Epithelial cell of esophagus (primary cell): ENCODE data around the gene CA5B.
A peak's percentile ranks its signal among the peaks of the same experiment; 100 is the strongest.
"Not testable (repeated sequence)": the region's sequence is repeated elsewhere in the genome, so short reads cannot be mapped to it uniquely, and the experiment has no call there.

Experiments used
- DNase-seq: peaks from one replicate; pipeline ENCODE4 v3.0.0; 2010; ENCODE audit warnings: low read depth
- H3K4me3 ChIP-seq: 2 replicates; pipeline ENCODE4 v1.5.1; 2011; ENCODE audit warnings: mild to moderate bottlenecking, low read length, control low read depth
- TF ChIP-seq, protein P1 (sequence below): IDR thresholded peaks from 2 replicates; pipeline ENCODE4 v1.5.1; 2011; ENCODE audit warnings: low read depth, mild to moderate bottlenecking, low read length, control low read depth, inconsistent platforms; ENCODE audit not compliant: insufficient read depth; ENCODE audit errors: missing control alignments

The CA5B gene, protein sequence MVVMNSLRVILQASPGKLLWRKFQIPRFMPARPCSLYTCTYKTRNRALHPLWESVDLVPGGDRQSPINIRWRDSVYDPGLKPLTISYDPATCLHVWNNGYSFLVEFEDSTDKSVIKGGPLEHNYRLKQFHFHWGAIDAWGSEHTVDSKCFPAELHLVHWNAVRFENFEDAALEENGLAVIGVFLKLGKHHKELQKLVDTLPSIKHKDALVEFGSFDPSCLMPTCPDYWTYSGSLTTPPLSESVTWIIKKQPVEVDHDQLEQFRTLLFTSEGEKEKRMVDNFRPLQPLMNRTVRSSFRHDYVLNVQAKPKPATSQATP

DNA sequence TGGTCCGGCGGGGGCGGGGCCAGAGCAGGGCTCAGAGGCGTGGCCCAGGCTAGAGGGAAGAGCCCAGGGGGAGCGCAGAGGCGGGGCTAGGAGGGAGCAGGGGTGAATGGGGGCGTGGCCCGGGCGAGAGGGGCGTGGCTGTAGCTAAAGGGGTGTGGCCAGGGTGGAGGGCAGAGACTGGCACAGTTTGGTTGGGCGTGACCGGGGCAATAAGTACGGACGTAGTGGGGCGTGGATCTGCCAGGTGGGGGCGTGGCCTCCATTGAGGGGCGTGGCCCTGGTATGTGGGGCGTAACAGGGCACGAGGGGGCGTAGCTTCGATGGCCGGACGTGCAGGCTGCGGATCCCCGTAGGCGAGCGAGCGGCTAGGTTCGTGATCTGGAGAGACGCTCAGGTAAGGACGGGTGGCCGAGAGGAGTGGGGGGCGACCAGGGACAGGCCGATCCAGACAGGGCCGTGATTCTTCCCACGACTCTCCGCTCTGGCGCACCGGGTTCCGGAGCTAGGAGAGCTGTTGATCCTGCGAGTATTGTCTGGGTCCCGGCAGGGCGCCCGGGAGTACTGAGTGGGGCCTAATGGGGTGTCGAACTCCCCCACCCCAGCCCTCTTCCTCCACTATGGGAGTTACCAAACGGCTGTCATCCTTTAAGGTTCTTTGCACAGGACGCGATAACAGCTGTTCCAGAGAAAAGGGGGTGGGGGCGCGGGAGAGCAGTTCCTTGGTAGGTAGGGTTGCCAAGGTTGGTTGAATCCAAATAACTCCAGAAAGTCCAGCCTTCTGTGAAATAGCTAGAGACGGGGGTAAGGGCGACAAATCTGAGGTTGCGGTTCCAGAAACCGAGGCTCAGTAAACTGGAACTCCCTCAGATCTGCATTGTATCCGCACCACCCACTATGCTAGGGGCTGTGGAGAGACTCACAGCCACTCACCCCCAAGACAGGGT is at the start of gene CA5B:
CA5B (plus strand) TSS at position 312 of the 944 bp plus-strand sequence. CDS start 11,754 bp downstream, outside the sequence.
- peak; percentile 96 for DNase-seq
- peak within 1 kb of the TSS; percentile 54 for H3K4me3 ChIP-seq
- TF ChIP-seq, protein P1, sequence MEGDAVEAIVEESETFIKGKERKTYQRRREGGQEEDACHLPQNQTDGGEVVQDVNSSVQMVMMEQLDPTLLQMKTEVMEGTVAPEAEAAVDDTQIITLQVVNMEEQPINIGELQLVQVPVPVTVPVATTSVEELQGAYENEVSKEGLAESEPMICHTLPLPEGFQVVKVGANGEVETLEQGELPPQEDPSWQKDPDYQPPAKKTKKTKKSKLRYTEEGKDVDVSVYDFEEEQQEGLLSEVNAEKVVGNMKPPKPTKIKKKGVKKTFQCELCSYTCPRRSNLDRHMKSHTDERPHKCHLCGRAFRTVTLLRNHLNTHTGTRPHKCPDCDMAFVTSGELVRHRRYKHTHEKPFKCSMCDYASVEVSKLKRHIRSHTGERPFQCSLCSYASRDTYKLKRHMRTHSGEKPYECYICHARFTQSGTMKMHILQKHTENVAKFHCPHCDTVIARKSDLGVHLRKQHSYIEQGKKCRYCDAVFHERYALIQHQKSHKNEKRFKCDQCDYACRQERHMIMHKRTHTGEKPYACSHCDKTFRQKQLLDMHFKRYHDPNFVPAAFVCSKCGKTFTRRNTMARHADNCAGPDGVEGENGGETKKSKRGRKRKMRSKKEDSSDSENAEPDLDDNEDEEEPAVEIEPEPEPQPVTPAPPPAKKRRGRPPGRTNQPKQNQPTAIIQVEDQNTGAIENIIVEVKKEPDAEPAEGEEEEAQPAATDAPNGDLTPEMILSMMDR: no peak

DNA sequence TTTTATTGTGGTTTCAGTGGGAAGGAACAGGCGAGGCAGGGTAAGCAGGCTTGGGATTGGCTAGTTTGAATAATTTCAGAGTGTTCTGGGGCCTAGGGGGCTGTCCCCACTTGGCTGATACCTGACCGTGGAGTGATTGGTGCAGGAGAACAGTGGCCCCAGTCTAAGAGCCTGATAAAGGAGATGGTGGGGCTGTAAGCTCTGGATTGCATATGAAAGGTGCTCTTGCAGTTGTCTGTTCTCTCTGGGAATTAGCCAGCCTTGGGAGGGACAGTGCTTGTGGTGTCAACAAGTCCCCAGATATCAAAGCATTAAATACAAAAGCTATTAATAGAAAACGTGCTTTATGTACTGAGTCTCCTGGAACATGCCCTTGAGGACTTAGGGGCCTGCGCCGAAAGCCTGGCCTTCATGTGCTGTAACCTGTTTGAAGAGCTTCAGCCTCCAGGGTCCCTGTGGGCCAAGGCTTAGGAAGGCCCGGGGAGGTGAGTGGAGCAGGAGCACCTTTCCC is 43.1 kb upstream of the CA5B start:
- no peak overlapping the region for H3K4me3 ChIP-seq
- TF ChIP-seq, protein P1: no peak
- DNase-seq: no peak

DNA sequence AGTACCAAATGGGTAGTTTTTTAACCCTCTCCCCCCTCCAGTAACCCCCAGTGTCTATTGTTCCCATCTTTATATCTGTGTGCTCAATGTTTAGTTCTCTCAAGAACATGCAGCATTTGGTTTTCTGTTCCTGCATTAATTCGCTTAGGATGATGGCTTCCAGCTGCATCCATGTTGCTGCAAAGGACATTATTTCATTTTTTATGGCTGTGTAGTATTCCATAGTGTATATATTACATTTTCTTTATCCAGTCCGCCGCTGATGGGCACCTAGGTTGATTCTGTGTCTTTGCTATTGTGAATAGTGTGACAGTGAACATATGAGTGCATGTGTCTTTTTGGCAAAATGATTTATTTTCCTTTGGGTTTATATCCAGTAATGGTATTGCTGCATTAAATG is 41.6 kb upstream of the CA5B start:
- no peak overlapping the region for H3K4me3 ChIP-seq
- no peak for DNase-seq
- TF ChIP-seq, protein P1: no peak

DNA sequence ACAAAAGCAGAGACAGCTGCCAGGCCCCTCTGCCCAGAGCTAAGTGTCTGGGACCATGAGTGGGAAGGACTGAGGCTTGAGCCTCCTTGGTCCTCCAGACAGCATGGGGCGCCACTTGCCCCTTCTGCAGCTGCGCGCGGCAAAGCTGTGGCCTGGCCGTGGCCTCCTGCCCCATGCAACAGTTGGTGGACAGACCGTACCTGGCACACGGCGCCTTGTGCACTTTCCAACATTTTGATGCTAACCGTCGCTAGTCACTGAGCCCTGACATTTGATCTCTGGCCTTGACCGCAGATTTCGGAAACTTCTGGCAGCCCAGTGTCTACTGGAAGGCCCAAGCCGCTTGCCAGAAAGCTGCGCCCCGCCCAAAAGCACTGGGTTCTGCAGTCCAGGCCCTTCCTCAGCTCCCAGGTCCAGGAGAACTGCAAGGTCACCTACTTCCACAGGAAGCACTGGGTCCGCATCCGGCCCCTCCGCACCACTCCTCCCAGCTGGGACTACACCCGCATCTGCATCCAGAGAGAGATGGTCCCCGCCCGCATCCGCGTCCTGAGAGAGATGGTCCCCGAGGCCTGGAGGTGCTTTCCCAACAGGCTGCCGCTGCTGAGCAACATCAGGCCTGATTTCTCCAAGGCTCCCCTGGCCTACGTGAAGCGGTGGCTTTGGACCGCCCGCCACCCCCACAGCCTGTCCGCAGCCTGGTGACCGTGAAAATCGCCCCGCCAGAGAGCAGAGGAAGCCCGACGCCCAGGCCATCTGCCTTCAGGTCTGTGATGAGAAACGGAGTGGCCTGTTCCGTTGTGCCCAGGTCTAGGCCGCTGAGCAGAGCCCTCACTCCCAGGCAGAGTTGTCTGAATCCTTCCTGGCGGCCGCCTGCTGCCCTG is 35.3 kb upstream of the CA5B start:
- no peak overlapping the region for H3K4me3 ChIP-seq
- TF ChIP-seq, protein P1: no peak
- DNase-seq: no peak

DNA sequence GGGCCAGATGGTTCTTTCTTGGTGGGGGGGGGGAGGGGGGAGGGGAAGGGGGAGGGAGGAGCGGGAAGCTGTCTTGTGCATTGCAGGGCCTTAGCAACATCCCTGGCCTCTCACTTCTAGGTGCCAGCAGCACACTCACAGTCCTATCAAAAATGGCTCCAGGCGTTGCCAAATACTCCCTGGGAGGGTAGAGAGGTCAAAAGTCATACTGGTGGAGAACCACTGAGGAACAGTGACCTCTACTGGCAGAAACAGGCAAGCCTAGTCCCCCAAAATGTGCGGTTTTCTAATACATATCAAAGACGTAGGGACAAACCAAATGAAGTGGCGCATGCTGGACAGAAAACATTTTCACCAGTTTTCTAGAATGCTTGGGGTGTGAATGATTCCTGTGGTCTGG is 34.3 kb upstream of the CA5B start:
- not testable (repeated sequence) for DNase-seq, H3K4me3 ChIP-seq

DNA sequence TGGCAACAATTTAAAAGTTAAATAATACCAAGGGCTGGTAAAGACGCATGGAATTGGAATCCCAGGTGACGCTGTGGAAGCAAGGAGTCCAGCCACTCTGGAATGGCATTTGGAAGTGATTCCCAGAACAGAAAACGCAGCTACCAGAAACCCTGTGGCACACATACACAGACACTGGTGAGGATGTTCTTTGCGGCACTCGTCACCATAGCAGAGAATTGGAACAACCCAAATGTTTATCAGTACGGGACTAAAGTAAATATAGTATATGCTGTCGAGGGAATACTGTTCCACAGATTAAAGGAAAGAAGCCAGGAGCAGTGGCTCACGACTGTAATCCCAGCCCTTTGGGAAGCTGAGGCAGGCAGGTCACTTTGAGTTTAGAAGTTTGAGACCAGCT is 33.8 kb upstream of the CA5B start:
- H3K4me3 ChIP-seq, DNase-seq: not testable (repeated sequence)

DNA sequence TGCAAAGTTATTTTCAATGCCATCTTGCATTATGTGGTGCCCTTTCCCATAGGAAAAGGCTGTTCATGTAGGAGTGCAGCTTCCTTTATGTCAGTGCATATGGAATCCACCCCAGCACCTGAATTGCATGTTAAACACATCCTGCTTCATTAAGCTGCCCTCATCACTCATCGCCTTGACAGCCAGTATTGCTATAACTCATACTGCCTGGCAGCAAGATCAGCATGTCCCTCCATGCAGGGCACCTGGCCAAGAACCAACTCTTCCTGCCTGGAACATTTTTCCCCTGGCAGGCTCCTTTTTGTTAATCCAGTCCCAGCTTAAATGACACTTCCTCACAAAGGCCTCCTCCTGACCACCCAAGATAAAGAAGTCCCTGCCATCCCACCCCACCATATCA is 23.5 kb upstream of the CA5B start:
- TF ChIP-seq, protein P1: no peak
- H3K4me3 ChIP-seq: no peak overlapping the region
- DNase-seq: peak; percentile 89
